Astrocyte of the cerebellum (primary cell): ENCODE data around the gene TSEN15.

Experiments used
- DNase-seq: peaks from one replicate; pipeline ENCODE4 v3.0.0-alpha.2; 2011; ENCODE audit warnings: low read depth
- H3K4me3 ChIP-seq: 2 replicates; pipeline ENCODE4 v1.5.1; 2011; ENCODE audit warnings: mild to moderate bottlenecking, low read depth, low read length, moderate library complexity
- in situ Hi-C: cut with HindIII; loops from 2 replicates; pipeline ENCODE4 v1.10.0; 2017; ENCODE audit warnings: low sequenced_read_pairs
- TF ChIP-seq, protein P1 (sequence below): IDR thresholded peaks from 2 replicates; pipeline ENCODE4 v1.5.1; 2012; ENCODE audit warnings: low read length, low read depth, moderate library complexity, mild to moderate bottlenecking; ENCODE audit errors: missing control alignments

Gene TSEN15

DNA sequence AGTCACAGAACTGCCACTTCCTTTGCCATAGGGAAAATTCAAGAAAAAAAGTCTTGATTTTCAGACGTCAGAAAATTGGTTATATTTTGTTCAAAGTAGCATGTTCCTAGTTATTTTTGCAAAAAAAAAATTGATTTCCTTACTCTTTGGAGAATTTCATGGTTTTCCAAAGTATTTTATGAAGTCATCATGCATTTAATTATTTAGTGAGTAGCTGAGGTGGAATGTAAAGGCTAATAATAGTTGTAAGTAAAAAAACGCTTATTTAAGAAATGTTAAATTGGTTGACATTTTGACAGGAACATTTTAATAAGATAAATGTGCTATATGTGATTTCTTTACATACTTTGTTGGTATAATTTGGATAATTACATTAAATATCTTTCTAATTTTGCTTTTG is 20.8 kb downstream of the TSEN15 start:
- in situ Hi-C loops: no loop called here

DNA sequence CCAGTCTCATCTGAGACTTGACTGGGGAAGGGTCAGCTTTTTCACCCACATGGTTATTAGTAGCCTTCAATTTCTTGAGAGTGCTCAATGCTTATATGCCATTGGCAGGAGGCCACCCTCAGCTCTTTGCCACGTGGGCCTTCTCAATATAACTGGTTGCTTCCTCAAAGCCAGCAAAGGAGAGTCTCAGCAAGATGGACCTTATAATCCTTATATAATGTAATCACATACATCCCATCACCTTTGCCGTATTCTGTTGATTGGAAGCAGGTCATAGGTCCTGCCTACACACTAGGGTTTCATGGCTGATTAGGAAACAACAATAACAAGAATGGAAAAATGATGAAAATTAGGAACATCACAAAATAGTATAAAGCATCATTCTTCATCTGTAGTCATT is 22.9 kb downstream of the TSEN15 start:
- in situ Hi-C loops: no loop called here
- H3K4me3 ChIP-seq: no peak overlapping the region
- DNase-seq: no peak
- TF ChIP-seq, protein P1, sequence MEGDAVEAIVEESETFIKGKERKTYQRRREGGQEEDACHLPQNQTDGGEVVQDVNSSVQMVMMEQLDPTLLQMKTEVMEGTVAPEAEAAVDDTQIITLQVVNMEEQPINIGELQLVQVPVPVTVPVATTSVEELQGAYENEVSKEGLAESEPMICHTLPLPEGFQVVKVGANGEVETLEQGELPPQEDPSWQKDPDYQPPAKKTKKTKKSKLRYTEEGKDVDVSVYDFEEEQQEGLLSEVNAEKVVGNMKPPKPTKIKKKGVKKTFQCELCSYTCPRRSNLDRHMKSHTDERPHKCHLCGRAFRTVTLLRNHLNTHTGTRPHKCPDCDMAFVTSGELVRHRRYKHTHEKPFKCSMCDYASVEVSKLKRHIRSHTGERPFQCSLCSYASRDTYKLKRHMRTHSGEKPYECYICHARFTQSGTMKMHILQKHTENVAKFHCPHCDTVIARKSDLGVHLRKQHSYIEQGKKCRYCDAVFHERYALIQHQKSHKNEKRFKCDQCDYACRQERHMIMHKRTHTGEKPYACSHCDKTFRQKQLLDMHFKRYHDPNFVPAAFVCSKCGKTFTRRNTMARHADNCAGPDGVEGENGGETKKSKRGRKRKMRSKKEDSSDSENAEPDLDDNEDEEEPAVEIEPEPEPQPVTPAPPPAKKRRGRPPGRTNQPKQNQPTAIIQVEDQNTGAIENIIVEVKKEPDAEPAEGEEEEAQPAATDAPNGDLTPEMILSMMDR: no peak

More for the DNA sequence above, 20.8 kb downstream of the TSEN15 start:
- TF ChIP-seq, protein P1: no peak
- DNase-seq: no peak
- no peak overlapping the region for H3K4me3 ChIP-seq

DNA sequence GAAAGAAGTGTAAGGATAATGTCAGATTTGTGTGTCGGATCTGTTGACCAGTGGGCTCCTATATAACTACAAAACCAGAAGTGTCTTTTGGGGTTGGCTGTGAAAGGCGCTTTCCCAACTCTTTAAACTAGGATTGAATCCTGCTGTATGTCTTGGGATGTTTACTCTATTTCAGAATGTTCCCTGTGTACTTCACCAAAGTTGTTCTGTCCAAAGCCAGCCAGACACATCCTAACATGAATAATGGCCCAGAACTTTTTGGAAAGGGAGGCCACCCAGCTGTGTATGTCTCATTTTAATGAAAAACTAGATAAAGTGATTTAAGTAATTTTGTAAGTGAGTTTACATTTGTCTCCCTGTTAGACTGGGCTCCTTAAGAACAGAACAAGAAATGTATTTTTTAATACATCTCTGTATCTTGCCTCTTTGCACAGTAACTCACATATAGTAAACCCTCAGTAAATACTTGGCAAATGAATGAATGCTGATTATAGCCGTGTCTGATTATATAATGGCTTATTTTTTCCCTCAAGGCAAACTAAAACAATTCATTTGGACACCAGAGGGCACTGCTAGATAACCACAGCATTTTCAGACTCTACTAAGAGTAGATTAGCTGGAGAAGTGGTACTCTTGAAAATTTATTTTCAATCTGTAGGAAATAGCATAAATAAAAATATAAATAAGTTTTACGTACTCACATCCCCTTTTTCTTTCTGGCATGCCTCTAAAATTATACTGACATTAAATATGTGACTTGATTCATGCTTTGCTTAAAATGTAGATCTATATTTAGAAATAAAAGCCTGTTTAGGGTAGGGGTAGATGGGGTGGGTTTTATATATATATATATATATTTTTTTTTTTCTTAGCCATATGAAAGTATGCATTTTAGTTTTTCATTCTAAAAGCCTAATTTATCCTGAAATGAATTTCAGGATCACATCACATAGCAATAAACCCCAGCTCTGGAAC is 23.8 kb downstream of the TSEN15 start:
- no peak overlapping the region for H3K4me3 ChIP-seq
- TF ChIP-seq, protein P1: peak; percentile 52
- DNase-seq: peak; percentile 54
- in situ Hi-C loops: no loop called here

DNA sequence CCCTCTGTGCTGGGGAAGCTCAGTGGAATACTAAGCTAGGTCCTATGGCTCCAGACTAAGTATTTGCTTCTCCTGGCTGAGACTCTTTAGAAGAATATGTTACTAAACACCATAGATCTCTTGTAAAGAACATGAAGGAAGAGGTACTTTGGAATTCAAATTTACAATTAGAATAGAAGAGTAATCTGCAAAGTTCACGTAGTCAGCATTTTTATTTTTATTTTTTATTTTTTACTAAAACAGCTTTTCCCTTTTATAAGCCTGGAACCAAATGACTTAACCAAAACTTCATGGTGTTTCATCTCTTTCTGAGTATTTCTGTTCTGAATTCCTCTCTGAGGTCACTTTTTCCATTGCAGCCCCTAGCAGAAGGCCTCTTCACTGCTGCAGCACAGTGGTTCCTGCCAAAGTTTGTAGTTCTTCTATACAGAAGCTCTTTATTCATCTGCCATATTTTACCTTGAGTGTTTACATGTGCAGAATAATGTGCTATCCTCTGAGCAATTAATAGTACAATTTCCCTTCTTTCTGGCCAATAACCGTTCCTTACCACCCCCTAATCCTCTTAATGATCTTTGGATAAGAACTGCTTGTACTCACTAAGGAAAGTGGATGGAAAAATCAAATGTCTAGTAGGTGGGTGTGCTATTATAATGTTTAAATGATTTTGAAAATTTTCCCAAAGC is 27.2 kb downstream of the TSEN15 start:
- TF ChIP-seq, protein P1: no peak
- H3K4me3 ChIP-seq: no peak overlapping the region
- in situ Hi-C loops: no loop called here
- no peak for DNase-seq

DNA sequence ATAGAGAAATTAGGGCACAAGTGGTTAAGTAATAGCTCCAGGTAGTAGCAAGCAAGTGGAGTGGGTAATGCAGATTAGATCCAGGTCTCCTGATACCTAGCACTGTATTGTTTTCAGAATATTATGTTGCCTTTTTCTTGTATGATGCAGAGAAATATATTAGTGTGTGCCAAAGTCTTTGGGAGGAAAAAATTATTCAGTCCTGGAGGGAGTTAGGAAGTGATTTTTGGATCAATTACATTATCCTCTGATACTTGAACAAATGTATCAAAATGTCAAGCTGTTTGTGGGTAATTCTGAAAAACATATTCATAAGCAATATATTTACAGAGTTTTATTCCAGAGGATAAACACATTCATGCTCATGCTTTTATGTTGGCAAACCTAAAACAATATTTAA is 28.8 kb downstream of the TSEN15 start:
- no peak overlapping the region for H3K4me3 ChIP-seq
- TF ChIP-seq, protein P1: no peak
- DNase-seq: no peak
- in situ Hi-C loops: loop anchor here (5.0 kb wide), 1 partner anchor 62 kb away; no protein-coding TSS in a partner anchor

DNA sequence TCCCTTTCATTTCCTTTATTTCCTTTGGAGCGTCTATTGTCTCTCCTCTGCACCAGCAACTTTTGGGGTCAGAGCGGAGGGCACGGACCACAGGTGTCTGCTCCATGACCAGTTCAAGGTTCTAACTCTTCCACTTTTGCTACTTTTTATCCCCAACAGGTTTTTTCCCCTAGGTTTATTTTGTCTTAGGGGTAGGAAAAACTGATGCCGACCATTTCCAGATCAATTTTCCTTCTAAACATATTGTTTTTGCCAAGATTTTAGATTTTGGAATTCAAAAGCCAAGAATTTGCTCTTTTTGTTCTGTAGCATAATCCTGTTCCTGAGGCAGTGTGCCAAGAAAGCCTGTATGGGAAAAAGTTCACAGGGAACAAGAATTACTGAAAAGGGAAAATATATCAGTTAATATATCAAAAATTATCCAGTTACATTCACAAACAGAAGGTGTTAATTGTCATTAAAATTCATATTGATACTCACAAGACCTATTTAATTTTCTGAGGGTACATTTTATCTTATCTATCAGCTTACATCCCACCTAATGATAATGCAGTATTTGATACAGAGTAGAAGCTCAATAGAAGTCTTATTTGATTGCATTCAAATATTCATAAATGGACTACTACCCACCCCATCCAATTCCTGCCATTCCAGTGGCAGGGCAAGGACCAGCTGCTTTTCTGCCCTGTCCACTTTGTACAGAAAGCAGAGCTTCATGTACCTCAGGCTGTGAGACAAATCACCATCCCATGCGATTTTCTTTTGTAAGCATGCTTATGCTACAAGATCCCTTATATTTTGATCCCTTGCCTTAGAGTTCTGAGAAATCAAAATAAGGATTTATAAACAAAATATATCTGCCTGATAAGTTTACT is 31.2 kb downstream of the TSEN15 start:
- no peak for DNase-seq
- H3K4me3 ChIP-seq: no peak overlapping the region
- TF ChIP-seq, protein P1: no peak
- in situ Hi-C loops: loop anchor here (5.0 kb wide), 1 partner anchor 60 kb away; no protein-coding TSS in a partner anchor
